Measurements from ENCODE around the gene CARD14.
"Not testable (repeated sequence)": the region's sequence is repeated elsewhere in the genome, so short reads cannot be mapped to it uniquely, and the experiment has no call there.

Gene CARD14

DNA sequence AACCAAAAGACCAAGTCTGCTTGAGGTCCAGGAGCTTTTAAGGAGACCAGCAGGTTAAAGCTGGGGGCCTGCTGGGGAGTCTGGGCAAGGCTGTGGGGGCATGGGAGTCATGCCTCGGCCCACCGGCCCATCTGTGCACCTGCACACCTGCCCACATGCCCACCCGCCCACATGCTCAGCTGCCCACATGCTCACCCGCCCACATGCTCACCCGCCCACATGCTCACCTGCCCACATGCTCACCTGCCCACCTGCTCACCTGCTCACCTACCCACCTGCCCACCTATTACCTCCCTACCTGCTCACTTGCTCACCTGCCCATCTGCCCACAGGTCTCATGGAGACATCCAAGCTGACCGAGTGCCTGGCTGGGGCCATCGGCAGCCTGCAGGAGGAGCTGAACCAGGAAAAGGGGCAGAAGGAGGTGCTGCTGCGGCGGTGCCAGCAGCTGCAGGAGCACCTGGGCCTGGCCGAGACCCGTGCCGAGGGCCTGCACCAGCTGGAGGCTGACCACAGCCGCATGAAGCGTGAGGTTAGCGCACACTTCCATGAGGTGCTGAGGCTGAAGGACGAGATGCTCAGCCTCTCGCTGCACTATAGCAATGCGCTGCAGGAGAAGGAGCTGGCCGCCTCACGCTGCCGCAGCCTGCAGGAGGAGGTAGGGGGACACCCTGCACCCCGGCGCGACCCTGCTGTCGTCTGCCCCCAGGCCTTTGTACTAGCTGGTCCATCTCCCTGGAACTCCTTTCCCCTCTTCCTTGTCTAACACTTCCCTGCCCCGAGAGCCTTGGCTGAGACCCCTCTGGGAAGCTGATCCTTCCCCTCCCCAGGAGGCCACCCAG is 14.0 kb downstream of the CARD14 start:
- no peak for DNase-seq (ENCODE audit: low read depth, low spot score)

DNA sequence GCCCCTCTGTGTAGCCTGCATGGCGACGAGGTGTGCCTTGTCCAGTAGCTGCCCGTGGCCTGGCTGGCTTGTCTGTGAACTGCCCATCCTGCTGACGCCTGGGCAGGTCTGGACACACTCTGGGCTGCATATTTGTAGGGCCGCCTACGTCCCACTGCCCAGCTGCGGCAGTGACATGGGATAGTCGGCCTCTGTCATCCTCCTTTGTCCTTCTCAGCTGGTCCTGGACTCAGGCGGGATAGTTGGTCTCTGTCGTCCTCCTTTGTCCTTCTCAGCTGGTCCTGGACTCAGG is 14.5 kb downstream of the CARD14 start:
- no peak for DNase-seq (ENCODE audit: low read depth, low spot score)

DNA sequence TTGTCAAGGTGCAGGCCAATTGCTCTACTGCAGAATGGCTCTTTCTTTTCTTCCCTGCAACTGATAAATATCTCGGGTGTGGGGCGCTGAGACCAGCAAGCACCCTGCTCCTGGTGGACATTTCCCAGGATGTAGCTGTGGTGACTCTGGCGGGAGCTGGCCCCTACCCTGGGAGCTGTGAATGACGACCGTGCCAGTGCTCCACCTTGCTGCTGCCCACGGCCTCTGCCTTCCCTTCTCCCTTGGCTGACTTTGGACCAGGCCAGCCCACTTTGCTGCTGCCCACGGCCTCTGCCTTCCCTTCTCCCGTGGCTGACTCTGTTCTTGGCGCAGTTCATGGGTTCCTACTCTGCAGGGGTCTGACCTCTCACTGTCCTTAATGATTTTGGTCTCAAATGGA is 16.1 kb downstream of the CARD14 start:
- DNase-seq (ENCODE audit: low read depth, low spot score): no peak

DNA sequence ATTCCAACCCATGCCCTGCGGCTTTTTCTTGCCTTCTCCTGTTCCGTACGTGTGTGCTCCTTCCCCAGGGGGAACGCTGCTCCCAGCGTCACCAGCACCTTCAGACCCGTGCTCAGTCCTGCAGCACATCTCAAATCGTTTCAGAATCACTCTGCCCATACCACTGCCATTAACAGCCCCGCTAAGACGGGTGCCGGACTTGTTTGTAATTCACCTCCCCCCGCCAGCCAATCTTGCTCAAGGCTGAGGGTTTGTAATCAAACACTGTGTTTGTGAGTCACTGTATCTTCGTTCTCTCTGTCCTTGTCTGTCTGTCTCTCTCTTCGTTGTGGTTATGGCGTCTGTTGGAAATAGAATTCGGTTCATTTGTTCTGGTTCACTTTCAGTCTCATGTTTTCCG is 17.3 kb downstream of the CARD14 start:
- DNase-seq (ENCODE audit: low read depth, low spot score): no peak

DNA sequence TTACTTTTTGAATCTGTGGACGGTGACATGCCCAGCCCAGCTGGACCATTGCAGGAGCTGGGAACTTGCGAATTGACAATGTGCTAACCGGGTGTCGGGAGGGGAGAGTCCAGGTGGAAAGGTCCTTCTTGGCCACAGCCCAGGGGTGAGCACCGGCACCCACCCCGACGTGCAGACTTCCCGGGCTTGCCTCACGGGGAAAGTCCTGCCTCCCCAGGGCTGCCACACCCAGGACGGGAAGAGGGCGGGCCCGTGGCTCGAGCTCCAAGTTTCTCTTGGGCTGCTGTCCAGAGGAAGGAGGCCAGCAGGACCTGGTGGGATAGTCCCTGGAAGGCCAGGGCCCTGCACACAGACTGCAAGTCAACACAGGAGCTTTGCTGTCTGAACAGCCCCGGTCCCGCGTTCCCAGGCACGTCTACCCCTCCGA is 17.7 kb downstream of the CARD14 start:
- DNase-seq (ENCODE audit: low read depth, low spot score): no peak

DNA sequence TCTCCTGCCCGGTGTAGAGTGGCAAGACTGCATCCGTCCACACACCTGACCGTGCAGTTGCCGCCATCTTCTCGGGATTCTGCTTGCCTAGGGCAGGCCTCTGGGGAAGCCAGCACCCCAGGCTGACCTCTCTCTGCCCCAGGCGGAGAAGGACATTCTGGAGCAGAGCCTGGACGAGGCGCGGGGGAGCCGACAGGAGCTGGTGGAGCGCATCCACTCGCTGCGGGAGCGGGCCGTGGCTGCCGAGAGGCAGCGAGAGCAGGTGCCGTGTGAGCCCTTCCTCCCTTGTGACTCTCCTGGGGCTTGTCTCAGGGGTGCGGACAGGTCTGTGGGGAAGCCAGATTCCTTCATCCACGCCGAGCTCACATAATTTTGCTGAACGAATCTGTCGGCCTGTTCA is 19.8 kb downstream of the CARD14 start:
- no peak for DNase-seq (ENCODE audit: low read depth, low spot score)

DNA sequence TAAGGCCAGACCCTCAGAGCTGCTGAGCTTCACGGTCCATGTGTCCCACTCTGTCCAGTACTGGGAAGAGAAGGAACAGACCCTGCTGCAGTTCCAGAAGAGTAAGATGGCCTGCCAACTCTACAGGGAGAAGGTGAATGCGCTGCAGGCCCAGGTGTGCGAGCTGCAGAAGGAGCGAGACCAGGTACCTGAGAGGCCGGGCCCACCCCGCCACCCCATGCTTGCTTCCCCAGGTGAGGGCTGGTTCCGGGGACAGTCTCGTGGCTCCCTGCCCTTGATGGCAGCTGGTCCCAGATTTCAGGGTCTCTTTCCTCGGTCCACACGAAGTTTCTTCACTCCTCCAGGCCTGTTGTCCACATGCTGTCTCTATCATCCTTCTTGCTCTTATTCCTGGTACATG is 20.9 kb downstream of the CARD14 start:
- no peak for DNase-seq (ENCODE audit: low read depth, low spot score)

DNA sequence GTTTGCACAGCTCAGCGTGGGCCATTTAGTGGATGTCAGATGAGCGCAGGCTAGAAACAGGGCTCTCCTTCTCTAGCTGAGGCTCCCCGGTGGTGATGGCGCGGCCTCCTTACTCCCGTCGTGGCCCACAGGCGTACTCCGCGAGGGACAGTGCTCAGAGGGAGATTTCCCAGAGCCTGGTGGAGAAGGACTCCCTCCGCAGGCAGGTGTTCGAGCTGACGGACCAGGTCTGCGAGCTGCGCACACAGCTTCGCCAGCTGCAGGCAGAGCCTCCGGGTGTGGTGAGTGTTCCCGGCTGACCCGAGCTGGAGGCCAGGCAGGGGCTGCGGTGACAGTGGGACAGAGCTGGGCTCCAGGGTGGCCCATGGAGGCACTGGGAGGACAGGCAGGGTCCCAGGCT is 21.4 kb downstream of the CARD14 start:
- DNase-seq (ENCODE audit: low read depth, low spot score): no peak

DNA sequence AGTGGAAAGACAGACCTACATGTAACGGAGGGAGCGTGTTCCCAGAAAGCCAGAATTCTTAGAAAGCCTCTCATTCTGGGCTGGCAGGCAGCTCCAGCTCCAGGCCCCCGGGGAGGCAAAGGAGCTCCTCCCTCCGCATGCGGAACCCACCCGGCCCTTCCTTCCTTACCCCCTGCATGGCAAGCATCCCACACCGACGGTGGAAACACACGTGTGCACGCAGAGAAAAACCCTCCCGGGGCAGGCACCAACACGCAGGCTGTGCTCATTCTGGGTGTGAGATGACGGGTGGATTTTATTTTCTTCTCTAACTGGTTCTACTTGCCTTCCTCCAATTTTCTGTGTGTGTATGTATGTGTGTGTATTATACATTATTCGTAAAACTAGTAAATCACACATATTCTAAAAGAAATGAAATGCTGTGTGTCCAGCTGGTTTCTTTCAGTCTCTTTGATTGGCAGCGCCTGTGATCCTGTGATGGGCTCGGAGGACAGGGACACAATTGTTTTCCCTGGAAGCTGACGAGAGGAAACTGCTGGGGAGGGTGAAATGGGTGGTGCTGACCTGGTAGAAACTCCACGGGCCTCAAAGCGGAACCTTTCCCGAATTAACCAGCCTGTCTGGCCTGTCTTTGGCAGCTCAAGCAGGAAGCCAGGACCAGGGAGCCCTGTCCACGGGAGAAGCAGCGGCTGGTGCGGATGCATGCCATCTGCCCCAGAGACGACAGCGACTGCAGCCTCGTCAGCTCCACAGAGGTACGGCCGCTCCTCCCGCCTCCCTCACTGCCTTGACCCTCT is 22.2 kb downstream of the CARD14 start:
- no peak for DNase-seq (ENCODE audit: low read depth, low spot score)

DNA sequence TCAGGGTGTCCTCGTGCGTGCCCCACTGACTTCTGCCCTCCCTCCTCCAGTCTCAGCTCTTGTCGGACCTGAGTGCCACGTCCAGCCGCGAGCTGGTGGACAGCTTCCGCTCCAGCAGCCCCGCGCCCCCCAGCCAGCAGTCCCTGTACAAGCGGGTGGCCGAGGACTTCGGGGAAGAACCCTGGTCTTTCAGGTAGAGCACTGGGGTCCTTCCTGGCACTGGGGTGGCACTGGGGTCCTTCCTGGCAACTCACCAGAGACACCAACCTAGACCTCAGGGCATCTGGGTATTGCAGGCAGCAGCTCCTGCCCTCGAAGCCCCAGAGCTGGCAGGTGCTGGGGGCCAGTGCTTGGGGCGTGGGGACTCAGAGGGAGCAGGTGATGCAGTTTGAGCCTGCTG is 25.3 kb downstream of the CARD14 start:
- no peak for DNase-seq (ENCODE audit: low read depth, low spot score)

DNA sequence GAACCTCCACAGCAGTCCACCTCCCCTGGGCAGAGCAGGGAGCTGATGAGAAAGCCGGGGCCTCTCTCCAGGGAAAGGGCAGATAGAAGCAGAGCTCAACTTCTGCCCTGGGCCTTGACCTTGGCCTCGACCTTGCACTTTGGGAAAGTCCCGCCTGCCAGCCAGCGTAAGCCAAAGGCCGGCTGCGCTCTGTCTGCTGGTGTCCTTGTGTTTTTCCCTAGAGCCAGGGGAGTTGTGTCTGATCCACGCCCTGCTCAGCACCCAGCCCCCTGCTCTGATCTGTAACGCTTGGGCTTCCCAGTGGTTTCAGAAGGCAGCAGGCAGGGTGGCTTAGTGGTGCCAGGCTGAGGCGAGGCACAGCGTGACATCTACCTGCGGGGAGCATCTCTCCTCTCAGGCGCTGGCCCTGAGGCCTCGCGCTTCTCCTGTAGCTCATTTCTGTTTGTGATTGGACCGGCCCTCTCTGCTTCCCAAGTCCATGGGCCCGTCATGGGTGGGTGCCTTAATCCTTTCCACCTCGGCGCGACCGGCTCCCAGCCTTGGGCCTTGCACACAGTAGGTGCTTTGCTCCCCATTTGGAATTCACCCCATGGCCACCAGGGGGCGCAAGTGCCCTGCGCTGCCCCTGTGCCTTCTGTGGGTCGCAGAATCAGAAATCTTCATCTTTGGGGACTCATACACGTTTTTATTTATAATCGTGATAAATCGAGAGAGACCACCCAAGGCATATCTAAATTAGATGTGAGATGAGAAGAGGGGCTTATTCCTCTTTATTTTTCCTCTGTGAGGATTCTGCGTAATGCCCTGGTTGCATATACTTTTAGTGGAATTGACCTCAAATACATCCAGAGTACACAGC is 26.1 kb downstream of the CARD14 start:
- DNase-seq (ENCODE audit: low read depth, low spot score): no peak

DNA sequence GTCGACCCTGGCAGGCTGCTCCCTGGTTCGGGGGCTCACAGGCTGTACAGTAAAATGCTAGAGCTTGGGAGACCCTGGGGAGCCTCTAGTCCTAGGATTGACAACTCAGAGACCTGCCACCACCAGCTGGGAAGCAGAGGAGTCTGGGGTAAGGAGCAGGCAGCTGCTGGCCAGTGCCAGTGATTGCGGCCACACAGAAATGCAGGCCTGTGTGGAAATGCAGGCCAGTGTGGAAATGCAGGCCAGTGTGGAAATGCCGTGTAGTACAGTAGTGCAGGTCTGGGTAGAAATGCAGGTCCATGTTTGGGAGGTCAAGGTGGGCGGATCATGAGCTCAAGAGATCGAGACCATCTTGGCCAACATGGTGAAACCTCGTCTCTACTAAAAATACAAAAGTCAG is 26.8 kb downstream of the CARD14 start:
- no peak for DNase-seq (ENCODE audit: low read depth, low spot score)

DNA sequence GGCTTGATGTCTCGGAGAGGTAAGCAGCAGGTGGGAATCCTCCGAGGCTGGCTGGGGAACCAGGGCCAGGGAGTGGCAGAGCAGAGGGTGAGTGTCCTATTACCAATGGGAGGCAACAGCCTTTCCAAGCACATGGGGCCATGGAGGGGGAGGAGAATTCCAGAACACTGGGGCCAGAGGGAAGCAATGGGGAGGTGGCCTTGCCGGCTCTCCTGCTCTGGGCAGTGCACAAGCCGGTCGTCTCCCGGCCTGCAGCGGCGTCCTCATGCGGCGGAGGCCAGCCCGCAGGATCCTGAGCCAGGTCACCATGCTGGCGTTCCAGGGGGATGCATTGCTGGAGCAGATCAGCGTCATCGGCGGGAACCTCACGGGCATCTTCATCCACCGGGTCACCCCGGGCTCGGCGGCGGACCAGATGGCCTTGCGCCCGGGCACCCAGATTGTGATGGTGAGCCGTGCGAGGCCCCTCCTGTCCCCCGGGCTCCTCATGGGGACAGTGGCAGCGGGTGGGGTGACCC is 28.4 kb downstream of the CARD14 start:
- DNase-seq (ENCODE audit: low read depth, low spot score): no peak

DNA sequence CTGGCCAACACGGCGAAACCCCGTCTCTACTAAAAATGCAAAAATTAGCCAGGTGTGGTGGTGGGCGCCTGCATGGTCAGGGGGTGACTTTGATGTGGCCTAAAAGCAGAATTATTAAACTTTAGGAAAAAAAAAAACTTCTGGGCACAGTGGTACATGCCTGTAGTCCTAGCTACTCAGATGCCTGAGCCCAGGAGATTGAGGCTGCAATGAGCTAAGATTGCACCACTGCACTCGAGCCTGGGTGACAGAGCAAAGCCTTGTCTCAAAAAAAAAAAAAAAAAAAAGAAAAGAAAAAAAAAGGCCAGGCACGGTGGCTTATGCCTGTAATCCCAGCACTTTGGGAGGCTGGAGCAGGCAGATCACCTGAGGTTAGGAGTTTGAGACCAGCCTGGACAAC is 29.5 kb downstream of the CARD14 start:
- not testable (repeated sequence) for DNase-seq (ENCODE audit: low read depth, low spot score)

DNA sequence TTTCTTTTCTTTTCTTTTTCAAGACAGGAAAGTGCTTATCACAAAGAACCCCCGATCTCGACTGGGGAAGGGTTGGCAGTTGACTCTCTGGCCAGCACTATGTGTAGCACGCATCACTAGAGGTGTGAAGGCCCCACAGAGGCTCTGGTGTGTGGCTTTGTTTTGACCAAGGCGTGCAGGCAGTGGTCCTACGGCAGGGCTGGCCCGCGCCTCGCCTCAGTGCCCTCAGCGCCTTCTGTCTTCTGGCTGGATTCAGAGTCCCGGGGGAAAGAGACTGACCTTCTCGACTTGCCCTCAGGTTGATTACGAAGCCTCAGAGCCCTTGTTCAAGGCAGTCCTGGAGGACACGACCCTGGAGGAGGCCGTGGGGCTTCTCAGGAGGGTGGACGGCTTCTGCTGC is 31.6 kb downstream of the CARD14 start:
- DNase-seq (ENCODE audit: low read depth, low spot score): no peak

DNA sequence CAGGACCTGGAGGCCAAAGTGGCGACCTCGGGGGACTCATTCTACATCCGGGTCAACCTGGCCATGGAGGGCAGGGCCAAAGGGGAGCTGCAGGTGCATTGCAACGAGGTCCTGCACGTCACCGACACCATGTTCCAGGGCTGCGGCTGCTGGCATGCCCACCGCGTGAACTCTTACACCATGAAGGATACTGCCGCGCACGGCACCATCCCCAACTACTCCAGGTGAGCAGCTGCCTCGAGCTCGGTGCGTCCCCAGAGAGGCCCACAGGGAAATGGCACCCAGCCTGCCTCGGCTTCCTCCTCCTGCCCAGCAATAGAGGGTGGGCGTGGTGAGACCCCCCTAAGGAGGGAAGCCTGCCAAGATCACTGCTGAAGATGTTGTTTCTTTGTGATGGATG is 32.4 kb downstream of the CARD14 start:
- DNase-seq (ENCODE audit: low read depth, low spot score): no peak

DNA sequence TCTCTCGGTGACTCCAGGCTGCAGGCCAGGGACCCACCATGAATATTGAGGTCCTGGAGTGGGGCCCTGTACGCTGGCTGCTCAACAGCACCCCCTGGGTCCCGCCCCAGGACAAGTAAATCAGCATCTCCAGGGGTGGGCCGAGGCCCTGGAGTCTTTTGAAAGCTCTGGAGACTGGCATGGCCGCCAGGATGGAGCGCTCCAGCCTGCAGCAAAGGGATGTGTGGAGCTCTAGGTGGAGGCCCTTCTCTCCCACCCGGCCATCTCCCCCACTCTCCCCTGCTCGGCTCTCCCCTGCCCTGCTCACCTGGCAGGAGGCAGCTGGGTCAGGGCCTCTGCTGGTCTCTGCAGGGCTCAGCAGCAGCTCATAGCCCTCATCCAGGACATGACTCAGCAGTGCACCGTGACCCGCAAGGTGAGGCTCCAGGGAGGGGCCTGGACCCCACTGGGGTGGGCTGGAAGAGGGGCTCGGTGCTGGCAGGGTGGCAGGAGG is 33.7 kb downstream of the CARD14 start:
- no peak for DNase-seq (ENCODE audit: low read depth, low spot score)

DNA sequence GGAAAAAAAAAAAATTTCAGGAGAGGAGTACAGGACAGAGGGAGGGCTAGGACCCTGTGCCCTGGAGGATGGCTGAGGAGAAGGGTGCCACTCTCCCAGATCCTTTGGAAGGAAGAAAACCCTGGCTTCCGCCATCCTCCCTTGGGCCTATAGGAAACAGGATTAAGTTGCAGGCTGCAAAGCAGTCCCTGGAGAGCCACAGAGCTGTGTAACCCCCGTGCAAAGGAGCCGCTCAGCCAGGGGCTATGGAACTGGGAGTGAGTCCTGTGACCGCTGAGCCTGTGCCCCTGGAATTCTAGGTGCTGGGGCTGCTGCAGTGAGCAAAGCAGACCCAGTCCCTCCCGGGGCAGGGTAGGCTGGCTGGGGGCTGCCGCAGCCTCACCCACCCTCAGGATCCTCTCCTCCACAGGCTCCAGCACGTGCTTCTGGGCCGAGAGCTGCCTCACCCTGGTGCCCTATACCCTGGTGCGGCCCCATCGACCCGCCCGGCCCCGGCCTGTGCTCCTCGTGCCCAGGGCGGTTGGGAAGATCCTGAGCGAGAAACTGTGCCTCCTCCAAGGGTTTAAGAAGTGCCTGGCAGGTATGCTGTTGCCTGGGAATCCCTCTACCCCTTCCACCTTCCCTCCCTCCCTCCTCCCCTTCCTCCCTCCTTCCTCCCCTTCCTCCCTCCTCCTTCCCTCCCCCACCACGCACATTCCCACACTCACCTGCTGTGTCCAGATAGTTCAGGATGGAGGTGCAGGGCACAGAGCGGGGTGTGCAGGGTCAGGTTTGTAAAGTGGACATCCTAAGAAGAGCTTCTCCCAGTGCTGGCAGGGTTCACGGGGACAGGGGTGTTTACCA is 35.0 kb downstream of the CARD14 start:
- DNase-seq (ENCODE audit: low read depth, low spot score): no peak

DNA sequence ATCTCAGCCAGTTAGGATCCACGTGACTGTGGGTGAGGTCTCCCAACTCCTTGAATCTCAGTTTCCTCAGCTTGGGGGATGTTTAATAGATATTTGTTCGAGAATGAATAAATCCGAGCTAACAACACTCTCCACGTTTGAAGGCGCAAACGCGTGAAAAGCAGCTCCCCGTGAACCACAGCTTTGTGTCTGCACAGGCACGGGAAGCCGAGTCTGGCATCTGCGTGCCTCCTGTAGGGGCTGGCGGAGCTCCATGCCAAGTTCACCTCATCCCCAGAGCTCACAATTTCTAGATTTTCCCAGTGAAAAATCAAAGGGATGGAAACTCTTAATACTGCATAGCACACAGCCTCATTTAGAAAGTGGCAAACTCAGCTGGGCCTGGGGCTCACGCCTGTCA is 36.0 kb downstream of the CARD14 start:
- no peak for DNase-seq (ENCODE audit: low read depth, low spot score)

DNA sequence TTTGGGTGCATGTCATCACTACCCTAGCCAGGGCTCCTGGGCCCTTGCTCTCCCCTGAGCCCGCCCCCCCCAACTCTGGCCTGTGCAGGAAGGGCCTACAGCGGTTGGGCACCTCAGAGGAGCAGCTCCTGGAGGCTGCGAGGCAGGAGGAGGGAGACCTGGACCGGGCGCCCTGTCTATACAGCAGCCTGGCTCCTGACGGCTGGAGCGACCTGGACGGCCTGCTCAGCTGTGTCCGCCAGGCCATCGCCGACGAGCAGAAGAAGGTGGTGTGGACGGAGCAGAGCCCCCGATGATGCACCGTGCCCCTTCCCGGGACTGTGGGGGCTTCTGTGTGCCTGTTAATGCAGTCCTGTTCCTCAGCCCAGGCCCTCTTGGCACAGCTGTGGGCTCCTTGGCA is 38.2 kb downstream of the CARD14 start:
- no peak for DNase-seq (ENCODE audit: low read depth, low spot score)

DNA sequence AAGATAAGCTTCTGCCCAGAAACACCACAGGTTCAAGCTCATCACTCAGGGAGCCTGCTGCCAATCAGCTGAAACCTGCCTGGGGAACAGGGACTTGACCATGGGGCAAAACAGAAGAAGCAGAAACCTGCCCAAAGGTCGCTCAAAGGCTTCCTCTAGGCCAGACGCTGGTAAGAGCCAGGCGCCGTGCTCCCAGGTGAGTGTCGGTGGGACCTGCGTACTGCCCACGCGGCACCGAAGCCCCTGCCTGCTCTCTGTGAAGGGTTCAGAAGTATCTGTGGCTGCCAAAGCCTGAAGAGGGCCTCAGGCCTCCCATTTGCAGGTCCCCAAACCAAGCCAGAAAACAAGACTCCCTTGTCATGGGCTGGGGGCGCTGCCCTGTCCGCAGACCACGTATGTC is 39.9 kb downstream of the CARD14 start:
- DNase-seq (ENCODE audit: low read depth, low spot score): no peak
